WTC11 (cell line): ENCODE data around the gene SCYL1.

Source experiments
- CTCF ChIP-seq: fragments of 200-600 bp; IDR thresholded peaks from 2 replicates; pipeline ENCODE4 v1.8.0; 2022; ENCODE audit warnings: antibody characterized with exemption
- E2F4 ChIP-seq: sonication (generic); formaldehyde crosslinking; IDR thresholded peaks from 2 replicates; pipeline ENCODE4 v1.8.1; 2022; ENCODE audit warnings: low read depth, mild to moderate bottlenecking, moderate library complexity, missing genetic modification reagents, borderline replicate concordance
- NR2C2 ChIP-seq: sonication (generic); formaldehyde crosslinking; IDR thresholded peaks from 2 replicates; pipeline ENCODE4 v1.8.0; 2022; ENCODE audit warnings: mild to moderate bottlenecking, missing genetic modification reagents
- SMAD4 ChIP-seq: sonication (generic); formaldehyde crosslinking; IDR thresholded peaks from 2 replicates; pipeline ENCODE4 v1.8.0; 2022; ENCODE audit warnings: mild to moderate bottlenecking, missing genetic modification reagents
- ZBTB21 ChIP-seq: sonication (generic); formaldehyde crosslinking; IDR thresholded peaks from 2 replicates; pipeline ENCODE4 v1.8.1; 2023; ENCODE audit warnings: mild to moderate bottlenecking, missing genetic modification reagents, borderline replicate concordance
- ZNF423 ChIP-seq: fragments of 250-450 bp; sonication (Bioruptor Pico); IDR thresholded peaks from 2 replicates; pipeline ENCODE4 v2.1.2; 2022; ENCODE audit warnings: mild to moderate bottlenecking, moderate library complexity

GRCh38 chr11:65548395-65548794 lies 23.5 kb downstream of the SCYL1 start:
- TF ChIP-seq CTCF: no peak
- no peak for TF ChIP-seq ZBTB21 (CRISPR knock-in tag)
- no peak for TF ChIP-seq NR2C2 (CRISPR knock-in tag)
- no peak for TF ChIP-seq ZNF423
- no peak for TF ChIP-seq E2F4 (CRISPR knock-in tag)
- no peak for TF ChIP-seq SMAD4 (CRISPR knock-in tag)
